Measurements from ENCODE around the gene PSMD14. TPM values are rescaled to one million over a fixed set of nuclear protein-coding genes. Genes with fewer than 3 reads are reported as not detected.

The PSMD14 gene
- total and polyA plus RNA-seq, 7 experiments from 2014 or later, result 13.2 to 69.5 (median 25.1) TPM

DNA sequence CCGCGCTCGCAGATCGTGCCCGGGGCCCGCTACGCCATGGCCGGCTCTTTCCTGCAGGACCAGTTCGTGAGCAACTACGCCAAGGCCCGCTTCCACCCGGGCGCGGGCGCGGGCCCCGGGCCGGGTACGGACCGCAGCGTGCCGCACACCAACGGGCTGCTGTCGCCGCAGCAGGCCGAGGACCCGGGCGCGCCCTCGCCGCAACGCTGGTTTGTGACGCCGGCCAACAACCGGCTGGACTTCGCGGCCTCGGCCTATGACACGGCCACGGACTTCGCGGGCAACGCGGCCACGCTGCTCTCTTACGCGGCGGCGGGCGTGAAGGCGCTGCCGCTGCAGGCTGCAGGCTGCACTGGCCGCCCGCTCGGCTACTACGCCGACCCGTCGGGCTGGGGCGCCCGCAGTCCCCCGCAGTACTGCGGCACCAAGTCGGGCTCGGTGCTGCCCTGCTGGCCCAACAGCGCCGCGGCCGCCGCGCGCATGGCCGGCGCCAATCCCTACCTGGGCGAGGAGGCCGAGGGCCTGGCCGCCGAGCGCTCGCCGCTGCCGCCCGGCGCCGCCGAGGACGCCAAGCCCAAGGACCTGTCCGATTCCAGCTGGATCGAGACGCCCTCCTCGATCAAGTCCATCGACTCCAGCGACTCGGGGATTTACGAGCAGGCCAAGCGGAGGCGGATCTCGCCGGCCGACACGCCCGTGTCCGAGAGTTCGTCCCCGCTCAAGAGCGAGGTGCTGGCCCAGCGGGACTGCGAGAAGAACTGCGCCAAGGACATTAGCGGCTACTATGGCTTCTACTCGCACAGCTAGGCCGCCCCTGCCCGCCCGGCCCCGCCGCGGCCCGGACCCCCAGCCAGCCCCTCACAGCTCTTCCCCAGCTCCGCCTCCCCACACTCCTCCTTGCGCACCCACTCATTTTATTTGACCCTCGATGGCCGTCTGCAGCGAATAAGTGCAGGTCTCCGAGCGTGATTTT, 115.5 kb downstream of the PSMD14 start:
- Mint-ChIP-seq H3K27ac (peak overlapping the region in 4 of 9 donors; percentile 8 to 90 (median 22)), H3K27me3 (peaks cover 80 to 90% (median 87%) of the 10 kb centered on the region in 5 donors), H3K4me3 (peak overlapping the region; percentile 71 to 89 (median 84)), H3K36me3 (peaks cover 0 to 10% (median 5%) of the 10 kb centered on the region in 5 donors), H3K4me1 (peaks cover 19 to 52% (median 39%) of the 10 kb centered on the region in 7 donors), H3K9me3 (peaks cover 0 to 43% (median 10%) of the 10 kb centered on the region in 11 donors)
- ChIA-PET CTCF (no interaction called here), POLR2A (no interaction called here)
- Histone ChIP-seq H3K27ac (ENCODE audit: low read depth, low read length) (no peak overlapping the region), H3K4me1 (ENCODE audit: control insufficient read depth in 2 of 2, insufficient read depth in 2 of 2, low read length in 2 of 2) (peaks cover 5 to 21% of the 10 kb centered on the region in 2 donors), H3K9me3 (ENCODE audit: control insufficient read depth in 2 of 3, low read length in 3 of 3) (peaks cover 0 to 3% (median 0%) of the 10 kb centered on the region in 3 experiments), H3K27me3 (ENCODE audit: control insufficient read depth in 2 of 2, insufficient read depth in 2 of 2, low read length in 2 of 2) (peaks cover 33 to 85% of the 10 kb centered on the region in 2 donors), H3K4me3 (ENCODE audit: low read length) (no peak overlapping the region), H3K36me3 (ENCODE audit: control insufficient read depth in 2 of 3, insufficient read depth in 3 of 3, low read length in 3 of 3) (no peaks in the 10 kb centered on the region)
- intact Hi-C loops (cut with micrococcal nuclease), result loop anchor here in 1 of 2 donors (1.0 to 10.0 kb wide), 2 partner anchors 7 to 921 kb away; partner anchors contain the start of genes GCA and TBR1
- DNase-seq (peak in 1 of 9 donors; percentile 40), ATAC-seq (peak; percentile 44)

- ChIA-PET CTCF (no interaction called here), POLR2A (no interaction called here)
- Histone ChIP-seq H3K27ac (ENCODE audit: low read depth, low read length) (no peak overlapping the region), H3K27me3 (ENCODE audit: control insufficient read depth in 2 of 2, insufficient read depth in 2 of 2, low read length in 2 of 2) (peaks cover 29 to 81% of the 10 kb centered on the region in 2 donors), H3K4me3 (ENCODE audit: low read length) (no peak overlapping the region), H3K4me1 (ENCODE audit: control insufficient read depth in 2 of 2, insufficient read depth in 2 of 2, low read length in 2 of 2) (peaks cover 5 to 21% of the 10 kb centered on the region in 2 donors), H3K36me3 (ENCODE audit: control insufficient read depth in 2 of 3, insufficient read depth in 3 of 3, low read length in 3 of 3) (no peaks in the 10 kb centered on the region), H3K9me3 (ENCODE audit: control insufficient read depth in 2 of 3, low read length in 3 of 3) (peaks cover 0 to 3% (median 0%) of the 10 kb centered on the region in 3 experiments)
- Mint-ChIP-seq H3K4me3 (peak overlapping the region; percentile 71 to 89 (median 84)), H3K36me3 (peaks cover 0 to 10% (median 5%) of the 10 kb centered on the region in 5 donors), H3K4me1 (peaks cover 16 to 45% (median 34%) of the 10 kb centered on the region in 7 donors), H3K9me3 (peaks cover 0 to 44% (median 9%) of the 10 kb centered on the region in 11 donors), H3K27ac (peak overlapping the region in 5 of 9 donors; percentile 8 to 90 (median 22)), H3K27me3 (peaks cover 80 to 90% (median 87%) of the 10 kb centered on the region in 5 donors)
- intact Hi-C loops (cut with micrococcal nuclease), result loop anchor here in 1 of 2 donors (1.0 to 10.0 kb wide), 2 partner anchors 8 to 920 kb away; partner anchors contain the start of genes GCA and TBR1
- DNase-seq (peak in 1 of 9 donors; percentile 21), ATAC-seq (no peak)
These were observed 116.2 kb downstream of the PSMD14 start for GRCh38 chr2:161424394-161424769.

- Mint-ChIP-seq H3K36me3 (peaks cover 0 to 10% (median 5%) of the 10 kb centered on the region in 5 donors), H3K4me3 (peak overlapping the region in 9 of 10 donors; percentile 71 to 89 (median 83)), H3K27me3 (peaks cover 82 to 89% (median 87%) of the 10 kb centered on the region in 5 donors), H3K9me3 (peaks cover 0 to 47% (median 9%) of the 10 kb centered on the region in 11 donors), H3K4me1 (peaks cover 16 to 44% (median 33%) of the 10 kb centered on the region in 7 donors), H3K27ac (peak overlapping the region in 3 of 9 donors; percentile 8 to 90 (median 28))
- Histone ChIP-seq H3K9me3 (ENCODE audit: control insufficient read depth in 2 of 3, low read length in 3 of 3) (peaks cover 0 to 3% (median 0%) of the 10 kb centered on the region in 3 experiments), H3K36me3 (ENCODE audit: control insufficient read depth in 2 of 3, insufficient read depth in 3 of 3, low read length in 3 of 3) (no peaks in the 10 kb centered on the region), H3K27ac (ENCODE audit: low read depth, low read length) (no peak overlapping the region), H3K27me3 (ENCODE audit: control insufficient read depth in 2 of 2, insufficient read depth in 2 of 2, low read length in 2 of 2) (peaks cover 29 to 74% of the 10 kb centered on the region in 2 donors), H3K4me1 (ENCODE audit: control insufficient read depth in 2 of 2, insufficient read depth in 2 of 2, low read length in 2 of 2) (peaks cover 5 to 21% of the 10 kb centered on the region in 2 donors), H3K4me3 (ENCODE audit: low read length) (no peak overlapping the region)
- intact Hi-C loops (cut with micrococcal nuclease), result loop anchor here (1.0 to 10.0 kb wide), 5 partner anchors 9 to 920 kb away; partner anchors contain the start of genes DPP4 (in 1 of the 2), GCA (in 1 of the 2) and TBR1 (in 1 of the 2)
- ATAC-seq, result no peak
- no peak for DNase-seq
- ChIA-PET POLR2A (interaction anchor here (0.6 to 0.7 kb wide), 2 partner anchors 12 to 261 kb away, joined by 3 to 4 read pairs; no protein-coding TSS in a partner anchor), CTCF (no interaction called here)
These were observed 116.9 kb downstream of the PSMD14 start for GRCh38 chr2:161424891-161425727.

DNA sequence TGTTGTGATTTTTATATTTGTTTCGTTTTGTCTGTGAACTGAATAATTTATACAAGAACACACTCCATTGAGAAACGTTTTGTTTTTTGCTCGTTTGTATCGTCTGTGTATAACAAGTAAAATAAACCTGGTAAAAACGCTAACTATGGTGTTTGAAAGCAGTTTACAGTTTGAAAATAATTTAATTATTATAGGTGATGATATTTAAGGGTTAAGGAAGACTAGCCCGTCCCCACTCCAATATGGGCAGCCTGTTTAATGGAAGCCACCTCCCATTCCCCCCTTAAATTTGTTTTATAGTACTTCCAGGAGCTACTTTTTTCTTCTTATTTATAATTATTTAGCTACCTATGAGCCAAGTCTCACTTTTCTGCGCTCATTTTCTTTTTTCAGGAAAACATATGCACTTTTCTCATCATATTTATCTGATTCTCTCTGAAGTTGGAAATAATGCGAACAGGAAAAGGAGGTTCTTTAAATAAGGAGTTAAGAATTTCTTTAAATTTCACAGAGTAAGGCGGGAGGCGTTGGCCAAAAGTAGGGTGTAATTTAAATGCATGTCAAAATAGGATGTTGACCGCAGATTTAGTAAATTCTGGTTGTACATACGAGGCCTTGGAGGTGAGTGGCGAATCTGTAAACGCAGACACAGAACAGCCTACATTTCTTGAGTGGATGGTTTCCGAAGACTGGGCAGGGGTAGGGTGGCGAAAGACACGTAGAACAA, 117.7 kb downstream of the PSMD14 start:
- intact Hi-C loops (cut with micrococcal nuclease), result loop anchor here (1.0 to 10.0 kb wide), 5 partner anchors 11 to 919 kb away; partner anchors contain the start of genes DPP4 (in 1 of the 2) and GCA (in 1 of the 2)
- Histone ChIP-seq H3K4me3 (ENCODE audit: low read length) (no peak overlapping the region), H3K27me3 (ENCODE audit: control insufficient read depth in 2 of 2, insufficient read depth in 2 of 2, low read length in 2 of 2) (peaks cover 29 to 70% of the 10 kb centered on the region in 2 donors), H3K27ac (ENCODE audit: low read depth, low read length) (no peak overlapping the region), H3K9me3 (ENCODE audit: control insufficient read depth in 2 of 3, low read length in 3 of 3) (peaks cover 0 to 3% (median 0%) of the 10 kb centered on the region in 3 experiments), H3K36me3 (ENCODE audit: control insufficient read depth in 2 of 3, insufficient read depth in 3 of 3, low read length in 3 of 3) (no peaks in the 10 kb centered on the region), H3K4me1 (ENCODE audit: control insufficient read depth in 2 of 2, insufficient read depth in 2 of 2, low read length in 2 of 2) (peaks cover 5 to 21% of the 10 kb centered on the region in 2 donors)
- ATAC-seq (no peak), DNase-seq (no peak)
- POLR2A ChIA-PET, result no interaction called here
- CTCF ChIA-PET, result no interaction called here
- peak overlapping the region in 3 of 9 donors; percentile 36 to 73 (median 62) for H3K27ac Mint-ChIP-seq
- H3K4me1 Mint-ChIP-seq, result peaks cover 14 to 44% (median 31%) of the 10 kb centered on the region in 7 donors
- H3K9me3 Mint-ChIP-seq, result peaks cover 0 to 44% (median 9%) of the 10 kb centered on the region in 11 donors
- H3K4me3 Mint-ChIP-seq, result peak overlapping the region in 8 of 10 donors; percentile 9 to 81 (median 58)
- peaks cover 76 to 89% (median 82%) of the 10 kb centered on the region in 5 donors for H3K27me3 Mint-ChIP-seq
- peaks cover 0 to 10% (median 5%) of the 10 kb centered on the region in 5 donors for H3K36me3 Mint-ChIP-seq

DNA sequence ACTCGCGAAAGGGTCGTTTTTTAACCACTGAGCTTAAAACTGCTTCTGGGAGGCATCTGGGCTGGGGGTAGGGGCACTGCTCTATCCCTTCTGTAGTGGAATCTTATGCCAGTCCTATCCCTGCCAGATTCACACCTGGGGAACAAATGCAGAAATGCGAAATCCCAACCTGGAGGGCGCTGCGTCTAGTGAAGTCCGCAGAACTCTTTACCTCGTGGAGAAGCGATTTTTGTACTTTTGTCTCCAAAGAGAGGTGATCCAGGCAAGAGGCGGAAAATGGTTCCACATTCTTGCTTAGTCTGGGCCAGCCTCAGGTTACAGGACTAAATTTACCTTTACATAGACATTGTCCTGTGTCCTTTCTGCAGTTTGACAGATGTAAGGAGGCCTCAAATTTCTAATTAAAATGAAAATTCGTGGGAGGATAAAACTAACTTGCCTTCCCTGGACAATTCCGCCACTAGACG, 118.3 kb downstream of the PSMD14 start:
- Histone ChIP-seq H3K36me3 (ENCODE audit: control insufficient read depth in 2 of 3, insufficient read depth in 3 of 3, low read length in 3 of 3) (no peaks in the 10 kb centered on the region), H3K9me3 (ENCODE audit: control insufficient read depth in 2 of 3, low read length in 3 of 3) (peaks cover 0 to 3% (median 0%) of the 10 kb centered on the region in 3 experiments), H3K4me3 (ENCODE audit: low read length) (no peak overlapping the region), H3K27ac (ENCODE audit: low read depth, low read length) (no peak overlapping the region), H3K27me3 (ENCODE audit: control insufficient read depth in 2 of 2, insufficient read depth in 2 of 2, low read length in 2 of 2) (peaks cover 29 to 70% of the 10 kb centered on the region in 2 donors), H3K4me1 (ENCODE audit: control insufficient read depth in 2 of 2, insufficient read depth in 2 of 2, low read length in 2 of 2) (peaks cover 5 to 21% of the 10 kb centered on the region in 2 donors)
- intact Hi-C loops (cut with micrococcal nuclease), result loop anchor here (1.0 to 10.0 kb wide), 5 partner anchors 11 to 918 kb away; partner anchors contain the start of genes DPP4 (in 1 of the 2) and GCA (in 1 of the 2)
- Mint-ChIP-seq H3K27ac (peak overlapping the region in 3 of 9 donors; percentile 36 to 73 (median 62)), H3K27me3 (peaks cover 74 to 89% (median 82%) of the 10 kb centered on the region in 5 donors), H3K4me3 (peak overlapping the region in 9 of 10 donors; percentile 12 to 81 (median 48)), H3K4me1 (peaks cover 14 to 44% (median 31%) of the 10 kb centered on the region in 7 donors), H3K36me3 (peaks cover 0 to 10% (median 5%) of the 10 kb centered on the region in 5 donors), H3K9me3 (peaks cover 0 to 44% (median 9%) of the 10 kb centered on the region in 11 donors)
- ChIA-PET CTCF (no interaction called here), POLR2A (no interaction called here)
- no peak for DNase-seq
- ATAC-seq, result no peak
